GM19463 (cell line): ENCODE measurements around the gene HNRNPCL4.
"Not testable (repeated sequence)": the region's sequence is repeated elsewhere in the genome, so short reads cannot be mapped to it uniquely, and the experiment has no call there.

Experiments
- ATAC-seq: cut with Tn5 transposase; IDR thresholded peaks from one replicate; pipeline ENCODE4 v1.9.1; 2021; ENCODE audit warnings: mild to moderate bottlenecking, moderate library complexity; ENCODE audit not compliant: unreplicated experiment

Gene HNRNPCL4

GRCh38 chr1:13165531-13165930, at the start of gene HNRNPCL4:
Gene HNRNPCL4, minus strand, starts transcription at chr1:13165631. Its CDS starts 164 bp downstream, at chr1:13165467.
- not testable (repeated sequence) for ATAC-seq

- ATAC-seq, result not testable (repeated sequence)
Measured at GRCh38 chr1:13208712-13209111, 43.3 kb upstream of the HNRNPCL4 start.

- ATAC-seq, result not testable (repeated sequence)
Measured at GRCh38 chr1:13201309-13201708, 35.9 kb upstream of the HNRNPCL4 start, which contains the start of gene PRAMEF13. Gene PRAMEF13, minus strand, starts transcription at chr1:13201409. Its CDS starts 1,820 bp downstream, at chr1:13199589.

- not testable (repeated sequence) for ATAC-seq
Measured at GRCh38 chr1:13171548-13171947, 6.1 kb upstream of the HNRNPCL4 start, which contains the start of gene PRAMEF9. Gene PRAMEF9, plus strand, starts transcription at chr1:13171848. Its CDS starts 3,433 bp downstream, at chr1:13175281.

- not testable (repeated sequence) for ATAC-seq
Measured at GRCh38 chr1:13155909-13156308, 9.5 kb downstream of the HNRNPCL4 start, which contains the start of gene PRAMEF26. Gene PRAMEF26, minus strand, starts transcription at chr1:13156009. Its CDS starts 2,914 bp downstream, at chr1:13153095.

- ATAC-seq, result not testable (repeated sequence)
Measured at GRCh38 chr1:13116754-13117153, 48.7 kb downstream of the HNRNPCL4 start, which contains the start of gene HNRNPCL2. Gene HNRNPCL2, minus strand, starts transcription at chr1:13116854. Its CDS starts 454 bp downstream, at chr1:13116400.
